Smooth muscle cell (in vitro differentiated cells): ENCODE measurements around the gene MRPS34. TPM values are rescaled to one million over a fixed set of nuclear protein-coding genes. Genes with fewer than 3 reads are reported as not detected.

Experiments used
- DNase-seq: peaks from one replicate; lab custom pipeline; 2025; ENCODE audit not compliant: unreplicated experiment; lab: John Stamatoyannopoulos, UW
- H2AFZ ChIP-seq: fragments of 200-600 bp; sonication (generic); 2 replicates; pipeline ENCODE4 v1.6.0; 2016; ENCODE audit warnings: antibody characterized with exemption, low read depth, mild to moderate bottlenecking
- H3F3A ChIP-seq: fragments of 200-600 bp; sonication (generic); 2 replicates; pipeline ENCODE4 v1.6.0; 2017; ENCODE audit warnings: antibody characterized with exemption, low read depth
- H3K27ac ChIP-seq: fragments of 200-600 bp; sonication (generic); 2 replicates; pipeline ENCODE4 v1.5.1; 2016; ENCODE audit warnings: low read depth, mild to moderate bottlenecking
- H3K27me3 ChIP-seq: fragments of 200-600 bp; sonication (generic); 2 replicates; pipeline ENCODE4 v1.6.1; 2016; ENCODE audit warnings: low read depth, mild to moderate bottlenecking
- H3K36me3 ChIP-seq: fragments of 200-600 bp; sonication (generic); 2 replicates; pipeline ENCODE4 v1.5.1; 2016; ENCODE audit warnings: low read depth
- H3K4me1 ChIP-seq: fragments of 200-600 bp; sonication (generic); 2 replicates; pipeline ENCODE4 v1.5.1; 2016; ENCODE audit warnings: low read depth
- H3K4me2 ChIP-seq: fragments of 200-600 bp; sonication (generic); 2 replicates; pipeline ENCODE4 v1.6.0; 2016; ENCODE audit warnings: mild to moderate bottlenecking
- H3K4me3 ChIP-seq: fragments of 200-600 bp; sonication (generic); 2 replicates; pipeline ENCODE4 v1.5.1; 2016; ENCODE audit warnings: mild to moderate bottlenecking
- H3K79me2 ChIP-seq: fragments of 200-600 bp; sonication (generic); 2 replicates; pipeline ENCODE4 v1.6.0; 2016; ENCODE audit warnings: low read depth, mild to moderate bottlenecking
- H3K9ac ChIP-seq: fragments of 200-600 bp; sonication (generic); 2 replicates; pipeline ENCODE4 v1.6.0; 2016; ENCODE audit warnings: low read depth
- H3K9me3 ChIP-seq: fragments of 200-600 bp; sonication (generic); replicated peaks from 2 replicates; pipeline ENCODE4 v1.5.1; 2016; ENCODE audit warnings: low read depth
- H4K20me1 ChIP-seq: fragments of 200-600 bp; sonication (generic); 2 replicates; pipeline ENCODE4 v1.6.0; 2016; ENCODE audit warnings: low read depth
- WGBS: methylation state at CpG from one replicate; pipeline ENCODE4 v1.1.7; 2016; ENCODE audit warnings: low lambda C conversion rate; 5-methylcytosine and 5-hydroxymethylcytosine counted together
- polyA plus RNA-seq: library from polyadenylated mRNA; unstranded; fragments of >200 nt; fragmentation: Nextera tagmentation; extraction: Ambion mirVana; gene quantifications from 2 replicates; pipeline ENCODE4 v1.2.1, GENCODE V29; 2016
- total RNA-seq: library from RNA; depleted of rRNA; stranded (reverse); fragments of >200 nt; gene quantifications from 2 replicates; pipeline ENCODE4 v1.2.3, GENCODE V29; 2014
- TF ChIP-seq, protein P1 (sequence below): fragments of 200-600 bp; sonication (generic); IDR thresholded peaks from 2 replicates; pipeline ENCODE4 v1.5.1; 2017; ENCODE audit warnings: borderline replicate concordance, mild to moderate bottlenecking, antibody characterized with exemption; ENCODE audit not compliant: insufficient read depth, poor library complexity, severe bottlenecking

Gene MRPS34
- total and polyA plus RNA-seq, 2 experiments from 2014 or later = 62.9 to 111 TPM

DNA sequence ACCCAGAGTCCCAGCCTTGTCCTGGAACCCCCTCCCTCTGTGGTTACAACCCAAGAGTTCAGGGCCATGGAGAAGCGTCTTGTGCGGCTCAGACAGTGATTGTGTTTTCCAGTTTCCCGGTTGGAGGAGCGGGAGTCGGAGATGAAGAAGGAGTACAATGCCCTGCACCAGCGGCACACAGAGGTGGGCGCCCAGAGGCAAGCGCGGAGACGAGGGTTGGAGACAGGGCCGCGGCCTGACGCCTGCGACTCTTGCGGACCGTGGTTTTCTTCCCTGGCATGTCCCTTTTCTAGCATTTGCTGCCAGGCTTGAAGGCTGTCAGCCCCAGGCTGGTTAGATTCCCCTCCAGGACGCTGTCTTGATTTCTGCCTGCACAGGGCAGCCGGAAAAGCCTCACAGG, 43.9 kb downstream of the MRPS34 start:
- Histone ChIP-seq H3K4me1 (no peaks in the 10 kb centered on the region), H3K27me3 (no peaks in the 10 kb centered on the region), H3K4me3 (no peak overlapping the region), H3K9me3 (no peaks in the 10 kb centered on the region), H3K9ac (no peak overlapping the region), H3K36me3 (no peaks in the 10 kb centered on the region), H3K79me2 (peaks cover 24% of the 10 kb centered on the region), H3K4me2 (no peak overlapping the region), H3F3A (no peaks in the 10 kb centered on the region), H2AFZ (no peak overlapping the region), H4K20me1 (peaks cover 44% of the 10 kb centered on the region), H3K27ac (no peak overlapping the region)
- no peak for DNase-seq
- TF ChIP-seq, protein P1, sequence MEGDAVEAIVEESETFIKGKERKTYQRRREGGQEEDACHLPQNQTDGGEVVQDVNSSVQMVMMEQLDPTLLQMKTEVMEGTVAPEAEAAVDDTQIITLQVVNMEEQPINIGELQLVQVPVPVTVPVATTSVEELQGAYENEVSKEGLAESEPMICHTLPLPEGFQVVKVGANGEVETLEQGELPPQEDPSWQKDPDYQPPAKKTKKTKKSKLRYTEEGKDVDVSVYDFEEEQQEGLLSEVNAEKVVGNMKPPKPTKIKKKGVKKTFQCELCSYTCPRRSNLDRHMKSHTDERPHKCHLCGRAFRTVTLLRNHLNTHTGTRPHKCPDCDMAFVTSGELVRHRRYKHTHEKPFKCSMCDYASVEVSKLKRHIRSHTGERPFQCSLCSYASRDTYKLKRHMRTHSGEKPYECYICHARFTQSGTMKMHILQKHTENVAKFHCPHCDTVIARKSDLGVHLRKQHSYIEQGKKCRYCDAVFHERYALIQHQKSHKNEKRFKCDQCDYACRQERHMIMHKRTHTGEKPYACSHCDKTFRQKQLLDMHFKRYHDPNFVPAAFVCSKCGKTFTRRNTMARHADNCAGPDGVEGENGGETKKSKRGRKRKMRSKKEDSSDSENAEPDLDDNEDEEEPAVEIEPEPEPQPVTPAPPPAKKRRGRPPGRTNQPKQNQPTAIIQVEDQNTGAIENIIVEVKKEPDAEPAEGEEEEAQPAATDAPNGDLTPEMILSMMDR = no peak
- 99% methylated on average over 18 of the region's 18 CpGs for WGBS

DNA sequence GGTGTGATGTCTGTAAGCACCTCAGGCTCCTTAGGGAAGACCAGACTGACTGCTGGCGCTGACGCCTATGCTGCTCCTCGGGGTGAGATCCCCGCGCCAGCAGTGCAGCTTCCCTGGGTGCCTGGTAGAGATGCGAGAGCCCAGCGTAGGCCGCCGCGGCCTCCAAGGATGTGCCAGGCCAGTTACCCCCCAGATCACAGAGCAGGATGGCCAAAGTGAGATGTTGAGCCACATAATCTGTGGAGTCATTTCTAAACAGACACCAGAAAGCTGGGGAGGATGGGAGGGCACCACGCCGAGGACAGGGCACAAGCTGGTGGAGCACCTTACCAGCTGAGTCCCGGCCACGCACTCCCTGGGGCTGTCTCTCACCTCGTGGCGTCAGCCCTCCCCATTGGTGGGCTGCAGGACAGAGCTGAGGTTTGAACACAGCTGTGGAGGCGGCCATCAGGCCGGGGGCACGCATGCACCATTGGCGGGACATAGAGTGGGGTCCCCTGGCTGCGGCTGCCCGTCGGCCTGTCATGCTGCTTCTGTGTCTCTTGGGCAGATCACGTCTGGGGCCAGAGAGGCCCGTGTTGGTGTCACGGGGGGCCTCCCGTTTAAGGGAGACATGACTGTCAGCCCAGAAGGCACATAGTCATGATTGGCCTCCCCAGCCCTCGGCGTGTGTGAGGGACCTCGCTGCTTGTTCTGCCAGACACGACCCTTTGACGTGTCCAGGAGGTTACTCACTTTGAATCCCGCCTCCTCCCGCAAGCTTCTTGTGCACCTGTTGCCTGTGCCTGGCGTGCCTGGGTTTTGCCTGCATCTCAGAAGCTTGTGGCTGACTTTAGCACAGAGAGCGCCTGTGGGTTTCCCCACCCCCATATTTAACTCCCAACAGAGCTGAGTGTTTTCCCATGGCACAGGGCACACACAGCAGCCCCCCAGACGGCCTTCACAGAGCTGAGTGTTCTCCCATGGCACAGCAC, 45.0 kb downstream of the MRPS34 start:
- H2AFZ ChIP-seq = no peak overlapping the region
- peaks cover 35% of the 10 kb centered on the region for H3K79me2 ChIP-seq
- H3K9ac ChIP-seq = no peak overlapping the region
- no peaks in the 10 kb centered on the region for H3F3A ChIP-seq
- H4K20me1 ChIP-seq = peaks cover 45% of the 10 kb centered on the region
- no peak overlapping the region for H3K4me2 ChIP-seq
- 96% methylated on average over 37 of the region's 37 CpGs for WGBS
- TF ChIP-seq, protein P1 = no peak
- H3K9me3 ChIP-seq = no peaks in the 10 kb centered on the region
- H3K27me3 ChIP-seq = no peaks in the 10 kb centered on the region
- H3K4me3 ChIP-seq = no peak overlapping the region
- no peak overlapping the region for H3K27ac ChIP-seq
- H3K4me1 ChIP-seq = no peaks in the 10 kb centered on the region
- no peaks in the 10 kb centered on the region for H3K36me3 ChIP-seq
- no peak for DNase-seq

DNA sequence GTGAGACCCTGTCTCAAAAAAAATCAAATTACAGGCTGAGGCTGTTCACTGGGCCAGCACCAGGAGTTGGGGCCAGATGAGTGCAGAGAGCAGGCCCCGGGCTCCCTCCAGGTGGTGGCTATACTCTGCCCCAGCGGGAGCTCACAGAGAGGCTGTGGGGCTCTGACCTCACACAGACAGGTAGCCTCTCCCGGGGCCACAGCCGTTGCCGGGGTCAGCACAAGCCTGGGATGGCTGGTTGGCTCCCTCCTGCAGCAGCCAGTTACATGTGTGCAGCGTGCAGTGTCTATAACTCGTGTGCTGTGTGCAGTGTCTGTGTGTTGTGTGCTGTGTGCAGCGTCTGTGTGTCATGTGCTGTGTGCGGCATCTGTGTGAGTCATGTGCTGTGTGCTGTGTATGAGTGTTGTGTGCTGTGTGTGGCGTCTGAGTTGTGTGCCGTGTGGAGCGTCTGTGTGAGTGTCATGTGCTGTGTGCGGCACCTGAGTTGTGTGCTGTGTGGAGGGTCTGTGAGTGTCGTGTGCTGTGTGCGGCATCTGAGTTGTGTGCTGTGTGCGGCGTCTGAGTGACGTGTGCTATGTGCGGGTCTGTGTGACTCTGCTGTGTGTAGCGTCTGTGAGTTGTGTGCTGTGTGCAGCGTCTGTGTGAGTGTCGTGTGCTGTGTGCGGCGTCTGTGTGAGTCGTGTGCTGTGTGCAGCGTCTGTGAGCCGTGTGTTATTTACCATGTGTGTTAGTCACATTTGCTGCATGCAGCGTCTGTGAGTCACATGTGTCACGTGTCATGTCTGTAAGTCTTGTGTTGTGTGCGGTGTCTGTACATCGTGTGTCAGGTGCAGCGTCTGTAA, 46.1 kb downstream of the MRPS34 start:
- TF ChIP-seq, protein P1 = no peak
- Histone ChIP-seq H3K79me2 (peaks cover 41% of the 10 kb centered on the region), H2AFZ (no peak overlapping the region), H3K4me3 (no peak overlapping the region), H3K4me2 (no peak overlapping the region), H3K36me3 (no peaks in the 10 kb centered on the region), H3K9me3 (no peaks in the 10 kb centered on the region), H3K27ac (no peak overlapping the region), H3F3A (no peaks in the 10 kb centered on the region), H3K4me1 (no peaks in the 10 kb centered on the region), H3K9ac (no peak overlapping the region), H3K27me3 (no peaks in the 10 kb centered on the region), H4K20me1 (peaks cover 52% of the 10 kb centered on the region)
- no peak for DNase-seq
- 97% methylated on average over 31 of the region's 32 CpGs for WGBS
